GM21619 (cell line): ENCODE data around the gene CST7.
A peak's percentile ranks its signal among the peaks of the same experiment; 100 is the strongest.

Source experiments
- ATAC-seq: cut with Tn5 transposase; IDR thresholded peaks from one replicate; pipeline ENCODE4 v1.9.1; 2021; ENCODE audit not compliant: unreplicated experiment

CST7 gene

DNA sequence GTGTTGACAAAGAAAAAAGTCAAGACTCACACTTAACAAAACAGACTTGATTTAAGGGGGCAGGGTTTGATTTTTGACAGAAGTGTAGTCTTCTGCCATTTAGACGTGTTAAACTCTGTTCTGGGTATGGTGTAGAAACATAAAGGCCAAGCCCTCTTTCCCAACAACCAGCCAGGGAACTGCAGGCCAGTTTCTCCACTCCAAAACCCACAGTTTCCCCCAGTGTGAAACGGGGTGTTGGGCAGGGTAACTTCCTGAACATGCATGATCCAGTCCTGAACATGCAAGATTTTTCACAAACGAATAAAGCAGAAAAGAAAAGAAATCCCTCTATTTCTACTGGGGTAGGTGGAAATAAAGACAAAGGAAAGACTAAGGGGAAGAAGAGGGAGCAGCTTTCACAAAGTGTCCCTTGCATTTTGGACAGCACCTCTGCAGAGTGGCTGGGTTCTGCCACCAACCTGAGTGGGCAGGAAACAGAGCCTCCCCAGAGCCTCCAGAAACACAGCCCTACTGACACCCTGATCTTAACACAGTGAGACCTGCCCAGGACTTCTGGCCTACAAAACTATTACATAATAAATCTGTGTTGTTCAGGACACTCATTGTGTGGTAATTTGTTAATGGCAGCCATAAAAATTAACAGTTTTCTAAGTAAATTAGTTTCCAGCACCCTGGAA lies 36.0 kb downstream of the CST7 start:
- ATAC-seq, result no peak

DNA sequence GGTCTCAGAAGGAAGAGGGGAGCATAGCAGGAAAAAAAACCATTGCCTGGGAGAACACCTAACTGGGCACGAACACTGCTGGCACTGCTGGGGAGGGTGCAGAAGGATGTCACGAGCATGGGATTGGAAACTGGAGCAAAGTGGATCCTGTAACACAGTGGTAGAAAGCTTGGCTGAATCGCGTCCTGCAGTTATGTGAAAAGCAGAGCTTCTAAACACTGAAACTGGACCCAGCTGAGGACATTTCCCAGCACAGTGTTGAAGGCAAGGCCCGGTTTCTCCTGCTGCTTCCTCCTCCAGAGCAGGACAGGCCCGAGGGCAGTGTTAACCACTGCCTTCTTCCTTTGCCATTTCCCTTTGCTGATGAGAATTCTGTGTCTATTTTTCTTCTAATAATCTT lies 36.7 kb downstream of the CST7 start:
- ATAC-seq, result no peak

DNA sequence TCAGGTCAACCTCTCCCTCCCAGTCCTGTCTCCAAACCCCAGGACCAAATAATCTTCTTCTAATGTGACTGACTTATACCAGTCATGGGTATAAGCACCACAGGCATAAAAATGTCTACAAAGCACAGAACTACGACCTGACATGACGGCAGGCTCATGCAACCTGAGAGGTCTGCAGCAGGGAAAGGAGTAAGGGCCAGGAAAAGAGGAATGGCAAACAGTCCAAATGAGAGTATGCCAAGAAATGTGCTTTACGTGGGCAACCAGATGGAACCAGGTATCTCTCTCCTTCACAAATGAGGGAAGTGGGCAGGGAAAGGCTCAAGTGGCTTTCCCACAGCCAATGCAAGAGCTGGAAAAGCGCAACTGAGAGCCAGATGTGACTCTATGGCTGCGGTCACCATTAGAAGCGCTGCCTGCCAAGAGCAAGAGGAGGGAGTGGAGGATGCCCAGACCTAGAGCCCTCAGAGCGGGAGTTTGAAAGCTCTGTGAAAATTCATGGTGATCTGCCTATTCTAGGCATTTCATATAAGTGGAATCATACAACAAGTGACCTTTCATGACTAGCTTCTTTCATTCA lies 37.5 kb downstream of the CST7 start:
- ATAC-seq, result no peak

DNA sequence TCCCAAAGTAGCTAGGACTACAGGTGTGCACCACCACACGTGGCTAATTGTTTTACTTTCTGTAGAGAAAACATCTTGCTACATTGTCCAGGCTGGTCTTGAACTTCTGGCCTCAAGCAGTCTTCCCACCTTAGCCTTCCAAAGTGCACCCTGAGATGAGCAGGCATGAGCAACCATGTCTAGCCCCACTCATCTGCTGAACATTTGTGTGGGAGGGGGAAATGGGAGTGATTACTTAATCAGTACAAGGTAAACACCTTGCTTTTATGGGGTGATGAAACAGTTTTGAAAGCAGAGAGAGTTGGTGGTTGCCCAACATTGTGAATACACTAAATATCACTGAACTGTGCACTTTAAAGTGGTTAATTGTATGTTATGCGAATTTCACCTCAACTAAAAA lies 38.2 kb downstream of the CST7 start:
- ATAC-seq, result no peak

DNA sequence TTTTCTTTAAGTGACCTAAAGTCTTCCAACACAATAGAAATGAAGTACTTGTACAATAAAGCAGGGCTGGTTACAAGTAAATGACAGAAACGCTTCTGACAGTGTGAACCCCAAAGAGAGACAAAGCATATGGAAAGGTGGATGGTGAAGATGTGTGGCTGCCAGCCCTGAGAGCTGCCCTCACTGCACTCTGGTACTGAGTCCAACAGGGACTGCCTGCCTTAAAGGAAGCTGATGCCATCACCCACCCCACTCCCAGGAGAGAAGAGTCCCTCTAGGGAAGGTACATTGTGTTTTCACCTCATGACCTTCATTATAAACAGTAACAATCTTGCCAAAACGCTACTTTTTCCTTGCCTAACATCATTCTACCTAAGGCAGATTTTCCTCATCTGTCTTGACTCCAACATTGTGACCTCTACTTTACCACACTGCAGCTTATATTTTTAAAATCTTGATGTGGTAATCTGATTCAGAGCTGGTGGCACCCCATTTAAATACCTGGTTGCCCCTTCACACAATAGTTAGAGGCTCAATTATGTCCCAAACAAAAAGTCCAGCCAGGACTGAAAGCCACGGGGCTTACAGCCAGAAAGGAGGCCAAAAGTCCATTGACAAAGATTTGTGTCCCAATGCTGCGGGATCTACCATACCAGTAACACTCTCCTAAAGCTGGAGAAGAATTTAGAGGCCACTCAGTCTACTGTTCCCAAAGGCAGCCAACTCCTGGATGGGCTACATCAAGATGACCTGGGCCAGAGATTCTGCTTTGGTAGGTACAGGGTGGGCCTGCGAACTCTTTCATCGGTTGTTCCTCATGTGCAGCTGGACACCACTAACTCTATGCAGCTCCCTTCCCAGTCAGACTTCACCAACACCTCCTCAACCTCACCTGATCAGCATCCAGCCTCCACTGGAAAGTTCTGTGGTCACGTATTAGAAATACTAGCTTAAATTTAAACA lies 39.1 kb downstream of the CST7 start:
- ATAC-seq, result no peak

DNA sequence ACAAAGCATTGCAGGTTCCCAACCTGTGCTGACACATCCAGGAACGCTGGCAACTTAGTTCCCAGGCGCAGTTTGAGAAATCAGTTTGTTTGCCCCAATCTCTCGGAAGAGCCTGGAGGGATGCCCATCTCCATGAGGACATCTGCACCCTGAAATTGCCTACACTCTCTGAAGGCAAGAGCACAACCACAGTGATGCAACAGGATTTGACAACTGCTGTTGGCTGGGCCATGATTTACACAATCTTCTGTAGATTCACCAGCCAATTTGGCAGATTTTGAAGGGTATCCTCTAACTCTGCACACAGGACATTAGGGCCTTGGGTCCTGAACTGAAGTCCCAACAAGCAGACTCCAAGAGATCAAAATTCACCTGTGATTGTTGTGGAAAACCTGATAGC lies 40.1 kb downstream of the CST7 start:
- no peak for ATAC-seq

DNA sequence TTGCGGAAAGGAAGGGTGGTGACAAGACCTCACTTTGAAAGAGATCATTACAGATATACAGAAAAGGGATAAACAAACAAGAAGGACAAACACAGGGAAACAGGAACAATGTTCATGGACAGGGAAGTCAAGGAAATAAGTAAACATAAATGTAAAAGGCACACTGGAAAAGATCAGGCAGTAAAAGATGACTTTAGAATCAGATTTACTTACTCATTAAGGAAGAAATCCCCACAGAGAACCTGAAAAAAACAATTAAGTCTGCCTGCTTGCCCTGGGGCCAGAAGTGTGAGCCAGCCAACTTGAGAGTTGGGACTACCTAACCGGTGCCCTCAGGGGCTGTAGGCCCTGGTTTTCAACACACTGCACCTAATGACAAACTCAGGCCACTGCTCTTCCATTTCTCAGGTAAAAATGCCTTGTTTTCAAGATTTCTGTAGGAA lies 41.8 kb downstream of the CST7 start:
- no peak for ATAC-seq

DNA sequence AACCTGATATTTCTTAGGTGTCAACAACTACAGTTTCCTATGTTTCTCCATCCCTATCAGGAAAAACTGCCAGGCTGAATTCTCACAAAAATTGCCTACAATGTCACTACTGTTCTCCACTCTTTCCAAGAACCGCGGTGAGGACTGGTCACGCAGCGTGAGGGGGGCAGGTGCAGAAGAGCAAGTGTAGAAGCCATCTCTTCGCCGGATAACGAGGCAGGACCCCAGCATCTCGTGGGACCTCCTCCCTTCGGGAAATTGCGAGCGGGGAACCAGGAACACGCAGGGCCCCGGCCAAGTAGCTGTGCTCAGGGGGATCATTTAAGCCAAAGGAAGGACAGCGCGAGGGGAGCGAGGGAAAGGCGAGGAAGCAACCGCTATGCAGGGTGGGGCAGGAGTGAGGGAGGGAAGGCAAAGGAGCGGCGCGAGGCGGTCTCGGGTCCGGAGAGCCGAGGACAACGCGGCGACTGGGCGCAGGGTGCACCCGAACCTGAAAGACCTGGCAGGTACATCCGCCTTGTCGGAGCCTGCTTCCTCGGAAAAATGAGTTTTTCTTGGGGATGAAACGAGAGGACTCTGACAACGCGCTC lies 42.9 kb downstream of the CST7 start:
- ATAC-seq, result peak; percentile 21

DNA sequence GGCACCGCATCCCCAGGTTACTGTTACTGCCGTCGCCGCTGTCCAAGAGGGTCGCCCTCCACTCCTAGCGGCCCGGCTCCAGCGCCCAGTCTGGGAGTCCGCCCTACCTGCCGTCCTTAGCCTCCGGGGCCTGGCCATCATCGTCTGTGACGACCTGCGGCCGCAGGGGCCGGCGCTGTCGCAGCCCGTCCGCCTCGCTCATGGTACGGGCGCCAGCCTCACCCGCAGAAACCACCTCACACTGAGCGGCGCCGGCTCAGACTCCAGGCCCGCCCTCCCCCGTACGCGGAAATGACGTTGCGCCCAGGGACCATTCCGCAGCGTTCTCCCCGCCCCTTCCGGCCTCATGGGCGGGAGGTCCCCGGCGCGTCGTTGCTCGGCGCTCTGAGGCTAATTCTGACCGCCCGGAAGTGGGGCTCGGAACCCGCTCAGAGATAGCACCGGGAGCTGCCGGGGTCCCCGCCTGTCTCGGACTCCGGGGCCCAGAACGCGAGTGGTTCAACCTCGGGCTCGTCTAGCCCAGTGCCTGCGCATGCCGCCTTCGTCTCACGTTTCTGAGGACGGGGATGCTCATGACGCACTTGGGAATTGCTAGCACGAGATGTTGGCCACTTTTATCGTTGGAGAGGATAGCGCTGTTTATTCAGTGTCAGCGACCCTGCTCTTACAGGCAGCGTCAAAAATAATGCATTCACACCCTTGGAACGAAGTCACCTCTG lies 43.6 kb downstream of the CST7 start, which contains the start of gene APMAP:
Gene APMAP, minus strand, starts transcription at position 265 of the 719 bp plus-strand sequence. Its CDS starts 63 bp downstream, at position 202.
- ATAC-seq, result peak; percentile 92

DNA sequence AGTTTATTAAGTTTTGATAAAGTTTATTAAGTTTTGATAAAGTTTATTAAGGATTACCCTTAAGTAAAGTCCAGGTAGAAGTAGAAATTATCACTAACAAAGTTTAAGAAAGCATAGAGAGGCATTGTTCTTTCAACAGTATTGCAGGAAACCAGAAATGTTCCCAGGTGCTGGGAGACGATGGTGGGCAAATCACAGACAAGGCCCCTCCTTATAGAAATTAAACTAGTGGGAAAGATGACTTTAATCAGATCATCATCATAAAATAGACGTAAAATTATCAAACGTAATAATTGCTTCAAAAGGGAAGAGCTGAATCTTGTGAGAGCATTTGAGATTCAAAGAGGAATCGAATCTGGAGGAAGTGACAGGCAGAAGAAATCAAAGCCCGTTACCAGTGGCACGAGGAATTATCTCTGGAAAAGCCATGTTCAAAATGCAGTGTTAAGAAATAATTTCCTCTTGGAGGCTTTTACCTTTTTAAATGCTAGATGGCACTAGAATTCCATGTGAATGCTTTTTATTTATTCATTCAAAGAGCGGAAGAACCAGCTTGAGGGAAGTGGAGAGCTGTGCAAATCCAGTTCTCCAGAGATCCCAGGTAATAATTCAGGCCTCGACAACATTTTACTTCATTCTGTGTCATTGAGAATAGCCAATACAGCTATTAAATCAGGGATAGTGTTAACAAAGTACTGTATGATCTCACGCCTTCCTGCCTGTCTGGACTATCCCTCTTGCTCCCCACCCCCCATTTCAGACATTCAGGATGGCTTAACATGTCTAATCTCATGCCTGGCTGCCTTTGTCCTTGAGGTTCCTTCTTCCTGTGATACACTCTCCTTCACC lies 44.5 kb downstream of the CST7 start:
- ATAC-seq, result no peak

DNA sequence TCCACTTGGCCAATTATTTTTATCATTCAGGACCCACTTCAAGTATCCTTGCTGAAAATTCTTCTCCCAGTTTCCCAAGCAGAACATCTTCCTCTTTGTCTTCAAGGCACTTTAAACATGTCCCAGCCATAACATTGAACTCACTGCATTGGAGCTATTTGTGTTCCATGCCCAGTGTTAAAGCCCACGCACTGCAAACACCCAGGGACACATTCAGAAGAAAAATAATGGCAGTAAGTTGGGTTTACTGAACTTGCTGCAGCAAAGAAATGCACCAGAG lies 45.1 kb downstream of the CST7 start:
- no peak for ATAC-seq

DNA sequence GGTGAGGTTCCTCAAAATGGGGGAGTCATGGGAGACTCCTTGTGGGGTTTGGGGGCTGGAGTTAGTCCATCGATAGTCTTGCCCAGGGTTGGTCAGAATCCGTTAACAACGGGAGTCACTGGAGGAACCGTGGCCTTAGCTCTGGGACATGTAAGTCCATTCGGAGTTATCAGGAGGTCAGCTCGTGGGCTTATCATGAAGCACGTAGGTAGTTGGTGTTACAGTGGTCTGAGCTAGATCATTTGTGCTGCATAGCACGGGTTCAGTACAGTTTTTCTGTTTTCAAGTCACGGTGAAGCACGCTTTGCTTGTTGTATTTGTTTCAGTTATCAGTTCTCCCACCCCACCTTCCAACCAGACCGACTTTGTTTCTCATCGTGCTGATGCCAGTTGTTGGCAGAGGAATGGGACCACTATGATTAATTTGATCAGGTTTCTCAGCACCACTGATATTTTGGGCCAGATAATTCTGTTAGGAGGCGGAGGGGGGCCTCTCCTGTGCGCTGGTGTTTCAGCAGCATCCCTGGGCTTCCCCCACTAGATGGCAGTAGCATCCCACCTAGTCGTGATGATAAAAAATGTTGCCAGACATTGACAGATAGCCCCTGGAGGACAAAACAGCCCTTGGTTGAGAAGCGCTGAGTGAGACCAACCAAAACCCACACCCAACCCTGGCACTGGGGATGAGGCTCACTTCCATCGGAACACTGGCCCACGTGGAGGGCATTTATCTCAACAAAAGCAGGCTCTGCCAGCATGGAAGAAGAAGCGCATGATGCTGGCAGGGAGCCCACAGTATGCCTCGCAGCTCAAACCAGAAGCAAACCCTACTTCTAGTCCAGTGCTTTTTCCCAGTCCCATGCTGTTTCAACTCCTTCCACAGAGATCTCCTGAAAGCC lies 45.6 kb downstream of the CST7 start:
- no peak for ATAC-seq

DNA sequence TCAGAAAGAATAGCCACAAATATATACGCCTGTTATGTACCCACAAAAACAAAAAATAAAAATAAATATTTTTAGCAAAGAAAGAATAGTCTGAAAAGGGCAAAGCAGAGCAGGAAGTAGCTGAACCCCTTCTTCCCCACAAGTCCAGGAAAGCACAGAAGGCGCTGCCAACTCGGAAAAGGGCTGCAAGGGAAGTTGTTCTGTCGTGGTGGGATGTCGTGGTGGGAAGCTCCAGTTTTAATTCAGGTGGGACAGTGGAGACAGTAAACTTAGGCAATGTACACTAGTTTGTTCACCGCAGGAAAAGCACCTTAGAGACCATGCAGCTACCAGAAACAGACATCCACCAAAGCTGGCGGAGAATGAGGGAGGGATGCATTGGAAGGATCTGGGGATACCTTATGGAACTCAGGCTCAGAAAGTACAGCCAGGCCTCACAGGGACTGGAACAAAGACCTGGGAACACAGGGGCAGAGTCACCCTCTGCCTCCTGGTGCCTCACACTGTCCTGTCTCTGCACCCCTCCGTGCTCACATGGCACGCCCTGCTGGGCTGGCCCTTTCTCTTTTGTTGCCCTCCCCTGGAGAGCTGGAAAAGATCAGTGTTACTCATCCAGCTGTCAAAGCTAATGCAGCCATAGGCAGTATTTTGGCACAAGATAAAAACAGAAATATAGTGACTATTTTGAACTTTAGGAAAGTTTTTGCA lies 46.8 kb downstream of the CST7 start:
- ATAC-seq, result no peak

DNA sequence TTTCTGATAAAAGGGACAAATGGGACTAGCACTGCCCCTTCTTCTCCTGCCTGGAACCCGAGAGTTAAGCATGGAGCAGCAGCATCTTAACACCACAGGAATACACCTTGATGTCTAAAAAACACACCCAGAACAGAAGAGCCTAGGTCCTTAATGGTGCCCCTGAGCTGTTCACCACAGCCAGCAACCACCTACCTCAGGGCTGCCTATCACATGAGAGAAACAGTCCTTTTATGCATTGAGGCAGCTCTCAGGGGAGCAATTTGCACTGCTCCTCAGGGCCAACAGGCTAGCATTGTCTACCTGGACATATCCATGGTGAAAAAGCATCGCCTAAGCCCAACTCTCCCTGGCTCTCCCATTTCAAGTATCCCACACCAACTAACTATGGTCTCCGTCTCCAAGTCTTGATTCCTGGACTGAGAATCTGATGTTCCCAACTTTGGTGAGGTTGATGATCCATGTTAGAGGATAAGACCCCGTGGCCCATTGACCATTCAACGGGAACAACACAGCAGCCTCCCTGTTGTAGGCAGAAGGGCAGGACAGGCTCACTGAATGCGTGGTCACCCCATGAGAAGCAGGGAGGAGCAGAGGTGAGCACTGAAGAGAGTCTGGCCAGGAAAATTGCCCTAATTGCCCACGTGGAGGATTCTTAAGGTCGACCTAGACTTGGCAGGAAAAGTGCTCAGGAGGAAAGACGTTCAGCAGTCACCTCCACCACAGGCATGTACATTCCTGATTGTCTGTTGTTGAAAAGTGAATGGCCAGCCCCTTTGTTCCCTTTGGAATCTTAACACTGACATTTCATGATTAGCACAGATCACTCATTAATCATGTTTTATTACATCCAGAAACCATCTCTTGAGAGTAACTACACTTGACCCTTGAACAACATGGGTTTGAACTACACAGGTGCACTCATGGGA lies 47.6 kb downstream of the CST7 start:
- no peak for ATAC-seq

DNA sequence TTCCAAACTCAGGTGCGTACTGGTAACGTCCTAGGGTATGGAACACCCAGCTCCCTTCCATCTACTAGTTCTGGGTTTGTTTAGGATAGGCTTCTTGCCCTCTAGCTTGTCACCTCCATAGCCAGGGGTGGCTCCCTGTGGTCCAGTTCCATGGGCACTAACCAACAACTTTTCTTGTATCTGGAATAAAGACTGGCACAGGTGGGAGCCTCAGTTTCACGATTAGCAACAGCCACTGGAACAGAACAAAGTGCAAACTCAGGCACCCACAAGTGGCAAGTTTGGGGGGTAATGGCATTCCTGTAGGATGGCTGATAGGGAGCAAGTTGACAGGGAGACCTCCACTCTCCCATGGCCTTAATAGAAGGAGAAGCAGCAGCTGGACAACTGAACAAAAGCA lies 49.1 kb downstream of the CST7 start:
- ATAC-seq, result no peak

DNA sequence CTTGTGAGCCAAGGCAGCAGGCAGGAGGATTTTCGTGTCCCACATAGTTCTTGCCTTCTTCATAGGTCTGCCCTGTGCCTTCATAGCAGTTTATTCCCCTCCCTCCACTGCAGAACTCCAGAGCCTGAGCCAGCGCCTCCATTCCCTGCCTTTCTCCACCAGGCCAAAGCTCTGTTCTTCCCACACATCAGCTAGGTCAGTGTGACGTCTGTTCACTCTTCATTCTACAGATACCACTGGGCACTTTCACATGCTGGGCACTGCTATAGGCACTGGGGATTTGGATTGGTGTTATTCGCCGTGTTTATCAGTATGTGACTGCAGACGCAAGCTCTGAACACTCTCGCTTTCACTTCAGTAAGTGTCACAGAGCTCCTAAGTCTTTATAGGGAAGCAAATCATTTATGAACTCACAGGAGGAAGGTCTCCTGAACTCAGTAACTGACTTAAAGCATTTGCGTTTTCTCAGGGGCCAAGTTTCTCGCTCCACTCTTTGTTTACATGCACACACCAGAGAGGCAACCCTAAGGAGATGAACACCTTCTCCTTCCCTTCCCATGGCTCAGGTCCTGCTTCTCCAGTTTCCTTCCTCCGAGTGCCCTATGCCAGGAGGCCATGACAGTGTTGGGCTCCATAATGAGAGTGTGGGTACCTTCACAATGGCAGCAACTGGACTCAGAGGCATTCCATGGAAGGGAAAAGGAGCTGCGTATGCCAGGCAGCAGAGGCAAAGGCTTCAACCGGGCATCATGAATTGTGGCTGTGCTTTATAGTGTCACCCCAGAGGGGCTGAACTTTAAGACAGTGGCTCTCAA lies 49.8 kb downstream of the CST7 start:
- ATAC-seq, result no peak

DNA sequence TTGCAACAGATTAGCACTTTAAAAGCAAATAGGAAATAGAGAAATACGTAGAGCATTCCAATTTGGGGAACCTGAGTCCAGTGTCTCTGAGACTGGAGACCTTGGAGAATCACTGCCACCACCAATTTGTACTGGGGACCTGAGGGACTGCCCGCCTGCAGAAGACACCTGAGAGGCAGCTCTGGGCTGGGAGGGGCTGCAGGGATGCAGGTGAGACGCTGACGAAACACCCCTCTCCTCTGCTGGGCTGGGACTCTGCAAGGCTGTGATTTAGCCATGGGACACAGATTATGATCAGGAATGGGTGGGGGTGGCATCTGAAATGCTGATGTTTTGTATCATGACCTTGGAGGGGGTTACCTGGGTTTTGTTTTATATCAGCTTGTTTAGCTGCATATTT lies 50.5 kb downstream of the CST7 start:
- ATAC-seq, result no peak
